Heart left ventricle (tissue), 13 donors: ENCODE data around the gene CDCA4.

Experiments used
- POLR2A ChIP-seq, 2 donors: fragments of 450-650 bp; IDR thresholded peaks; one replicate each; pipeline ENCODE4 v1.6.1; 2017; ENCODE audit warnings: antibody characterized with exemption in 2 of 2, mild to moderate bottlenecking in 2 of 2, moderate library complexity in 2 of 2
- TF ChIP-seq, protein P1 (sequence below), 12 donors: fragments of 200-600 bp; sonication (generic) in 4 of 12; IDR thresholded peaks; one replicate each; pipeline versions ENCODE4 v1.5.0 to v1.8.0; 2018 to 2022; ENCODE audit warnings: antibody characterized with exemption in 12 of 12, mild to moderate bottlenecking in 5 of 12
- donor health status: ischemic (EF 13 %, LVEDD 7.1; RV severe dilation, severe dysfunction).
- donor health status: DM: no; HTN: yes; CAD: no.
- donor health status: DM: no; HTN: no; CAD: no.
- donor health status: ischemic (EF 25% LVEDD 6.9; RV normal size, moderate dysfunction).
- donor health status: ischemic (EF 25% LVEDD 5.7; RV mildly dilated, moderate dysfunction).
- donor health status: ischemic (EF 35%, LVEDD 5.7; RV mildly dilated, moderate dysfunction).
- donor health status: nonischemic (EF 11% LVEDD 7.7; RV severe dilation, severe dysfunction).
- donor health status: DM: yes; HTN: yes; CAD: no.
- donor health status: PGD.
- donor health status: ischemic (EF 29% LVEDD 5.4; RV normal size, mild dysfunction).
- donor health status: nonischemic (EF 23%, LVEDD 6.1; RV moderate dilation, normal function).

DNA sequence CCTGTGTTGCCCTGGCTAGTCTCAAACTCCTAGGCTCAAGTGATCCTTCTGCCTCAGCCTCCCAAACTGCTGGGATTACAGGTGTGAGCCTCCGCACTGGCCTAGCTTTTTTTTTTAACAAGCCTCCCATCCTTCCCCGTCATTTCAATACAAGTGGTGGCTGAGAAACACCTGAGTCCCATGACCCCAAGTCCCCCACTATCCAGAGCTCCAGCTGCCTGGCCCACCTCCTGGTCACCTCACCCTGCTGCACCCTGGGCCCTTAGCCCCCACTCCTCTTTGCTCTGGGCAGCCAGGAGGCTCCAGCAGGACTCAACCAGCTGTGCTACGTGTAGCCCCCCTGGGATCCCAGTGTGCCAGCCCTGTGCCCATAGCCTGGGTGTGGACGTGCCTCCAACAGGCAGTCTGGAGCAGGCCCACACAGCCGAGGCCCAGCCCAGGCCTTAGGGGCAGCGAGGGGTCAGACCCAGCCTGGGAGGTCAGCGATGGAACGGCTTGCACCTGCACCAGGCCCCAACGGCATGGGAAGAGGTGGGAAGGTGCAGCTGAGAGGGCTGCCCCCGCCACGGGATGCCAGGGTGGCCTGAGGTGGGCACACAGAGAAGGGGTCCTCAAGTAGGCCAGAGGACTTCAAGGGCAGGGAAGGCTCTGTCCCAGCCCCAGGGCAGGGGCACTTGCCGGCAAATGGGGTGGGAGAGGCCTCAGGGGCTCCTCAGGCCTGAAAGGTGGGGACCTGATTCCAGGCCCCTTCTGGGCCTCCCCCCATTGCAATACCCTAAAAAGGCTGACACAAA is 49.2 kb downstream of the CDCA4 start:
- TF ChIP-seq, protein P1, sequence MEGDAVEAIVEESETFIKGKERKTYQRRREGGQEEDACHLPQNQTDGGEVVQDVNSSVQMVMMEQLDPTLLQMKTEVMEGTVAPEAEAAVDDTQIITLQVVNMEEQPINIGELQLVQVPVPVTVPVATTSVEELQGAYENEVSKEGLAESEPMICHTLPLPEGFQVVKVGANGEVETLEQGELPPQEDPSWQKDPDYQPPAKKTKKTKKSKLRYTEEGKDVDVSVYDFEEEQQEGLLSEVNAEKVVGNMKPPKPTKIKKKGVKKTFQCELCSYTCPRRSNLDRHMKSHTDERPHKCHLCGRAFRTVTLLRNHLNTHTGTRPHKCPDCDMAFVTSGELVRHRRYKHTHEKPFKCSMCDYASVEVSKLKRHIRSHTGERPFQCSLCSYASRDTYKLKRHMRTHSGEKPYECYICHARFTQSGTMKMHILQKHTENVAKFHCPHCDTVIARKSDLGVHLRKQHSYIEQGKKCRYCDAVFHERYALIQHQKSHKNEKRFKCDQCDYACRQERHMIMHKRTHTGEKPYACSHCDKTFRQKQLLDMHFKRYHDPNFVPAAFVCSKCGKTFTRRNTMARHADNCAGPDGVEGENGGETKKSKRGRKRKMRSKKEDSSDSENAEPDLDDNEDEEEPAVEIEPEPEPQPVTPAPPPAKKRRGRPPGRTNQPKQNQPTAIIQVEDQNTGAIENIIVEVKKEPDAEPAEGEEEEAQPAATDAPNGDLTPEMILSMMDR (IDR thresholded peaks at IDR 0.05) = no peak
- no peak for TF ChIP-seq POLR2A (IDR thresholded peaks at IDR 0.05)
